HCT116 (cell line): ENCODE measurements around the gene PDIA3. TPM values are rescaled to one million over a fixed set of nuclear protein-coding genes. Genes with fewer than 3 reads are reported as not detected.

Experiments
- ATAC-seq: fragments of 200-7000 bp; cut with Tn5 transposase; 2 replicates; pipeline ENCODE4 v1.9.1; 2020; ENCODE audit warnings: mild to moderate bottlenecking, moderate library complexity
- BruUV-seq: library from RNA; stranded (reverse); fragments of 400-500 nt; replicated peaks from 2 replicates; lab custom pipeline; 2021; lab: Mats Ljungman, UMichigan
- CTCF ChIA-PET: fragments of 300-600 bp; sonication (Branson Sonifier 250); formaldehyde crosslinking; loops from one replicate; lab custom pipeline; 2021; ENCODE audit warnings: antibody characterized with exemption; lab: Charles Lee
- POLR2A ChIA-PET: fragments of 300-600, 350-600 bp; sonication (Branson Sonifier 250); formaldehyde crosslinking; loops from one replicate; lab custom pipeline; 2021; ENCODE audit warnings: antibody characterized with exemption; lab: Charles Lee
- RAD21 ChIA-PET, 2 experiments: fragments of 300-600 bp; sonication (Branson Sonifier 250); formaldehyde crosslinking; loops; one replicate each; lab custom pipeline; 2023; ENCODE audit warnings: low total read pairs in 2 of 2; ENCODE audit not compliant: uncharacterized antibody in 2 of 2, unreplicated experiment in 2 of 2, low non-redundant PET in 1 of 2; lab: Charles Lee
- DNase-seq: peaks from one replicate; pipeline ENCODE4 v3.0.0-alpha.2; 2010; ENCODE audit warnings: low read depth, low spot score
- H2AFZ ChIP-seq: fragments of 200-600 bp; shearing (Covaris generic), sonication (generic); 2 replicates; pipeline ENCODE4 v1.6.1; 2017; ENCODE audit warnings: low read depth, mixed run types, mixed read lengths, antibody characterized with exemption, low read length; ENCODE audit not compliant: poor library complexity, severe bottlenecking
- H3K27ac ChIP-seq: 2 replicates; pipeline ENCODE4 v1.5.1; 2012; ENCODE audit warnings: low read depth, low read length
- H3K27me3 ChIP-seq: fragments of 200-600 bp; sonication (generic); 2 replicates; pipeline ENCODE4 v1.6.1; 2016; ENCODE audit warnings: mixed run types, low read length, mixed read lengths; ENCODE audit not compliant: insufficient read depth
- H3K36me3 ChIP-seq, 2 experiments: fragments of 200-500 bp in 1 of 2; fragments of 200-600 bp in 1 of 2; sonication (Bioruptor generic) in 1 of 2; sonication (generic) in 1 of 2; 2 replicates each; pipeline versions ENCODE4 v1.5.1 to v1.6.1; 2014 to 2016; ENCODE audit warnings: low read length in 2 of 2, inconsistent platforms in 1 of 2, mixed read lengths in 1 of 2, mixed run types in 1 of 2; ENCODE audit not compliant: insufficient read depth in 2 of 2, control insufficient read depth in 1 of 2
- H3K4me1 ChIP-seq, 2 experiments: fragments of 200-600 bp in 1 of 2; sonication (generic) in 1 of 2; 2 replicates each; pipeline versions ENCODE4 v1.5.1 to v1.6.1; 2012 to 2017; ENCODE audit warnings: low read length in 2 of 2, inconsistent platforms in 1 of 2, mild to moderate bottlenecking in 1 of 2, mixed read lengths in 1 of 2, mixed run types in 1 of 2, moderate library complexity in 1 of 2; ENCODE audit not compliant: insufficient read depth in 2 of 2, control insufficient read depth in 1 of 2
- H3K4me2 ChIP-seq: fragments of 200-600 bp; sonication (generic); 2 replicates; pipeline ENCODE4 v1.6.1; 2017; ENCODE audit warnings: mixed run types, low read length, mixed read lengths
- H3K4me3 ChIP-seq, 2 experiments: fragments of 200-600 bp in 1 of 2; sonication (generic) in 1 of 2; replicated peaks in 1 of 2; 2 replicates each; pipeline ENCODE4 v1.5.1; 2011 to 2016; ENCODE audit warnings: low read length in 2 of 2, control low read depth in 1 of 2, low read depth in 1 of 2, mild to moderate bottlenecking in 1 of 2, mixed read lengths in 1 of 2, mixed run types in 1 of 2
- H3K79me2 ChIP-seq: fragments of 200-600 bp; sonication (generic); 2 replicates; pipeline ENCODE4 v1.6.1; 2017; ENCODE audit warnings: mild to moderate bottlenecking, mixed run types, low read length, moderate library complexity, mixed read lengths; ENCODE audit not compliant: insufficient read depth
- H3K9ac ChIP-seq: fragments of 200-600 bp; sonication (generic); 2 replicates; pipeline ENCODE4 v1.6.1; 2016; ENCODE audit warnings: low read length, mixed read lengths
- H3K9me2 ChIP-seq: fragments of 200-600 bp; sonication (generic), shearing (Covaris generic); 2 replicates; pipeline ENCODE4 v1.6.1; 2017; ENCODE audit warnings: mixed run types, mild to moderate bottlenecking, moderate library complexity; ENCODE audit not compliant: insufficient read depth
- H3K9me3 ChIP-seq, 2 experiments: fragments of 200-500 bp in 1 of 2; fragments of 200-600 bp in 1 of 2; sonication (Bioruptor generic) in 1 of 2; sonication (generic) in 1 of 2; 2 replicates each; pipeline ENCODE4 v1.6.1; 2014 to 2017; ENCODE audit warnings: low read length in 2 of 2, mixed read lengths in 2 of 2, inconsistent platforms in 1 of 2, low read depth in 1 of 2, mild to moderate bottlenecking in 1 of 2, mixed run types in 1 of 2, moderate library complexity in 1 of 2; ENCODE audit not compliant: control insufficient read depth in 1 of 2, insufficient read depth in 1 of 2
- H4K20me1 ChIP-seq: fragments of 200-600 bp; sonication (generic), shearing (Covaris generic); 2 replicates; pipeline ENCODE4 v1.6.1; 2017; ENCODE audit warnings: mixed run types, mild to moderate bottlenecking, moderate library complexity; ENCODE audit not compliant: insufficient read depth
- CTCF ChIP-seq, 3 experiments: fragments of 200-600 bp in 1 of 3; sonication (generic) in 1 of 3; IDR thresholded peaks in 2 of 3; conservative IDR thresholded peaks in 1 of 3; 2 replicates each; pipeline ENCODE4 v1.5.1; 2012 to 2017; ENCODE audit warnings: low read depth in 2 of 3, low read length in 2 of 3, antibody characterized with exemption in 1 of 3, borderline replicate concordance in 1 of 3, control low read depth in 1 of 3, mild to moderate bottlenecking in 1 of 3, mixed read lengths in 1 of 3, mixed run types in 1 of 3, moderate library complexity in 1 of 3; ENCODE audit not compliant: insufficient read depth in 1 of 3
- EGR1 ChIP-seq: IDR thresholded peaks from 2 replicates; pipeline ENCODE4 v1.6.1; 2012; ENCODE audit warnings: low read depth
- ELF1 ChIP-seq: IDR thresholded peaks from 2 replicates; pipeline ENCODE4 v1.6.1; 2012; ENCODE audit warnings: low read depth, borderline replicate concordance
- EZH2 ChIP-seq: fragments of 200-600 bp; sonication (generic); IDR thresholded peaks from 2 replicates; pipeline ENCODE4 v1.6.1; 2017; ENCODE audit warnings: antibody characterized with exemption, mixed run types
- FOSL1 ChIP-seq: IDR thresholded peaks from 2 replicates; pipeline ENCODE4 v1.6.1; 2012; ENCODE audit warnings: low read depth
- JUND ChIP-seq: IDR thresholded peaks from 2 replicates; pipeline ENCODE4 v1.6.1; 2012
- SIN3A ChIP-seq: IDR thresholded peaks from 2 replicates; pipeline ENCODE4 v1.6.1; 2012; ENCODE audit warnings: low read depth
- TCF7L2 ChIP-seq: IDR thresholded peaks from 2 replicates; pipeline ENCODE4 v1.7.0; 2011; ENCODE audit warnings: borderline replicate concordance, inconsistent platforms; ENCODE audit not compliant: insufficient read depth, insufficient read length; ENCODE audit errors: extremely low read depth
- ZNF274 ChIP-seq: fragments of 200-500 bp; sonication (Bioruptor generic); IDR thresholded peaks from 2 replicates; pipeline ENCODE4 v1.6.1; 2014; ENCODE audit warnings: mild to moderate bottlenecking, low read depth, low read length, inconsistent platforms
- intact Hi-C: fragments of 100-400 bp; cut with micrococcal nuclease; formaldehyde crosslinking; loops from 2 replicates; pipeline ENCODE4 v1.10.0; 2022
- microRNA counts: library from miRNA; unstranded; fragments of <30 nt; microRNA quantifications from one replicate; lab custom pipeline; 2015
- microRNA-seq: library from miRNA; unstranded; fragments of <30 nt; microRNA quantifications from one replicate; pipeline ENCODE4, GENCODE V29; 2016; ENCODE audit warnings: borderline number of aligned reads
- total RNA-seq: library from RNA; stranded (reverse); gene quantifications from one replicate; pipeline ENCODE4 v1.2.1, GENCODE V29; 2021; ENCODE audit not compliant: unreplicated experiment

Gene PDIA3
- total RNA-seq, 1 experiment from 2014 or later, result 435 TPM

DNA sequence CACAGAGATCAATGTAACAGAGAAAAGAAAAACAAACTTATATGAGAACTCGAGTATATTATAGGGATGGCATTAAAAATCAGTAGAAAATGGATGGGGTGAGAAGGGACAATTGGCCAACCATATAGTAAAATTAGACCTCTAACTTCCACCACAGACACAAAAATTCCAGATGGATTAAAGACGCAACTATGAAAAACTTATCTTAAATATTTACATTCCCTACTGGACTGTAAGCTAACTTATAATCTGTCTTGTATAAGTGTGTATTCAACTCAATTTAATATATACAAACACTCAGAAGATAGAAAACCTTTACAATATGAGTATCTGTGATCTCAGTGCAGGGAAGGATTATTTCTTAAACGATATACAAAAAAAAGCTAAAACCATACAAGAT, 75.3 kb downstream of the PDIA3 start:
- no peak overlapping the region for H2AFZ ChIP-seq
- no peaks in the 10 kb centered on the region for H3K27me3 ChIP-seq
- ChIA-PET CTCF (interaction anchor here (0.5 kb wide), 1 partner anchor 44 kb away, joined by 6 read pairs; no protein-coding TSS in a partner anchor), POLR2A (no interaction called here), RAD21 (no interaction called here)
- BruUV-seq, result no TSS peak
- TF ChIP-seq FOSL1 (no peak), SIN3A (no peak), ZNF274 (no peak), ELF1 (no peak), EZH2 (no peak), TCF7L2 (no peak), EGR1 (no peak), JUND (no peak), CTCF (IDR thresholded peaks at IDR 0.05 in 2 of 3, conservative IDR thresholded peaks at IDR 0.05 in 1 of 3; ENCODE audit: borderline replicate concordance in 1 of 3, insufficient read depth in 1 of 3, low read depth in 2 of 3, low read length in 2 of 3) (no peak)
- intact Hi-C loops, result no loop called here
- DNase-seq, result no peak
- H3K27ac ChIP-seq, result no peak overlapping the region
- no peaks in the 10 kb centered on the region for H3K9me2 ChIP-seq
- peaks cover 77% of the 10 kb centered on the region for H3K79me2 ChIP-seq
- H3K4me3 ChIP-seq, result no peak overlapping the region
- H3K36me3 ChIP-seq, result peaks cover 12 to 16% of the 10 kb centered on the region in 2 experiments
- no peak for ATAC-seq
- peaks cover 15 to 25% of the 10 kb centered on the region in 2 experiments for H3K4me1 ChIP-seq
- H3K9ac ChIP-seq, result no peak overlapping the region
- H4K20me1 ChIP-seq, result no peaks in the 10 kb centered on the region
- H3K9me3 ChIP-seq, result no peaks in the 10 kb centered on the region
- no peak overlapping the region for H3K4me2 ChIP-seq

MicroRNAs within 50 kb of the gene (microRNA counts, 767-probe panel; counts per million panel counts)
- microRNA hsa-miR-1282 (lab: Ali Mortazavi, UCI), result not detected

Small RNA genes within 50 kb of the gene (microRNA-seq; reads per million reads assigned to microRNA genes)
- not detected for gene MIR1282

Other genes with a start within 250 kb of the PDIA3 start
- 1.9 TPM for gene MAP1A, start 228.8 kb upstream of the PDIA3 start, total RNA-seq
- gene PPIP5K1, start 156.2 kb upstream of the PDIA3 start, total RNA-seq, result 62.4 TPM
- gene CKMT1B, start 152.4 kb upstream of the PDIA3 start, total RNA-seq, result 24.4 TPM
- 0.91 TPM for gene STRC, start 127.6 kb upstream of the PDIA3 start, total RNA-seq
- 3.6 TPM for gene CATSPER2, start 97.6 kb upstream of the PDIA3 start, total RNA-seq
- gene CKMT1A, start 52.6 kb upstream of the PDIA3 start, total RNA-seq, result 21.6 TPM
- gene ELL3, start 30.5 kb downstream of the PDIA3 start, total RNA-seq, result 16.2 TPM
- 656 TPM for gene SERF2, start 45.9 kb downstream of the PDIA3 start, total RNA-seq
- 0.12 TPM for gene SERINC4, start 53.8 kb downstream of the PDIA3 start, total RNA-seq
- 20.6 TPM for gene HYPK, start 54.2 kb downstream of the PDIA3 start, total RNA-seq
- 32.7 TPM for gene MFAP1, start 78.3 kb downstream of the PDIA3 start, total RNA-seq
- gene WDR76, start 80.6 kb downstream of the PDIA3 start, total RNA-seq, result 33.0 TPM